Left lung (tissue), 10 donors: Measurements from ENCODE around the gene FKBP1A. TPM values are rescaled to one million over a fixed set of nuclear protein-coding genes. Genes with fewer than 3 reads are reported as not detected.

Source experiments
- ATAC-seq: fragments of 200-7000 bp; cut with Tn5 transposase; one replicate; pipeline ENCODE4 v1.9.1; 2020; ENCODE audit warnings: moderate library complexity
- DNase-seq, 4 donors: peaks; one replicate each; pipeline ENCODE4 v3.0.0-alpha.2; 2013 to 2020
- H3K27ac ChIP-seq, 2 donors: fragments of 200-600 bp; sonication (generic) in 1 of 2; one replicate each; pipeline versions ENCODE4 v1.5.0 to v1.8.0; 2020 to 2021
- H3K27me3 ChIP-seq, 2 donors: fragments of 200-600 bp; sonication (generic) in 1 of 2; one replicate each; pipeline versions ENCODE4 v1.5.0 to v1.8.0; 2020 to 2021
- H3K36me3 ChIP-seq, 2 donors: fragments of 200-600 bp; sonication (generic) in 1 of 2; one replicate each; pipeline versions ENCODE4 v1.5.0 to v1.8.0; 2020 to 2021
- H3K4me1 ChIP-seq, 2 donors: fragments of 200-600 bp; one replicate each; pipeline ENCODE4 v1.8.0; 2021
- H3K4me3 ChIP-seq, 2 donors: fragments of 200-600 bp; sonication (generic) in 1 of 2; one replicate each; pipeline versions ENCODE4 v1.5.0 to v1.8.0; 2020 to 2021; ENCODE audit warnings: mild to moderate bottlenecking in 1 of 2
- H3K9me3 ChIP-seq, 2 donors: fragments of 200-600 bp; sonication (generic) in 1 of 2; one replicate each; pipeline versions ENCODE4 v1.5.0 to v1.8.0; 2020 to 2021
- intact Hi-C, 2 donors: fragments of 100-400 bp; cut with DNase I; formaldehyde crosslinking; loops; one replicate each; pipeline versions ENCODE4 v1.11.2 to v1.14.2; 2022
- polyA plus RNA-seq, 6 donors: library from polyadenylated mRNA; unstranded; fragments of 120-200 nt; gene quantifications; one replicate each; pipeline ENCODE4 v1.2.1, GENCODE V29; 2013; ENCODE audit not compliant: insufficient read length in 6 of 6
- total RNA-seq, 2 donors: library from RNA; stranded (reverse); fragmentation: NEBNext Ultra II Directional; extraction: Animal tissue kit (Norgen Biotek cat#: 25700); gene quantifications; one replicate each; pipeline ENCODE4 v1.2.1, GENCODE V29; 2021
- TF ChIP-seq, protein P1 (sequence below), 2 donors: fragments of 200-600 bp; sonication (generic) in 1 of 2; IDR thresholded peaks; one replicate each; pipeline versions ENCODE4 v1.5.0 to v1.8.0; 2021; ENCODE audit warnings: antibody characterized with exemption in 2 of 2
- donor health status: DM: no; HTN: yes; CAD: no.
- donor health status: DM: no; HTN: no; CAD: no.

FKBP1A gene
- total and polyA plus RNA-seq, 8 donors: 278 to 507 (median 439) TPM

- H3K27me3 ChIP-seq: no peaks in the 10 kb centered on the region
- intact Hi-C loops: no loop called here
- no peak overlapping the region for H3K4me3 ChIP-seq
- H3K4me1 ChIP-seq: no peaks in the 10 kb centered on the region
- no peaks in the 10 kb centered on the region for H3K36me3 ChIP-seq
- H3K9me3 ChIP-seq: peaks cover 0 to 13% of the 10 kb centered on the region in 2 donors
- DNase-seq (no peak), ATAC-seq (no peak)
- TF ChIP-seq, protein P1, sequence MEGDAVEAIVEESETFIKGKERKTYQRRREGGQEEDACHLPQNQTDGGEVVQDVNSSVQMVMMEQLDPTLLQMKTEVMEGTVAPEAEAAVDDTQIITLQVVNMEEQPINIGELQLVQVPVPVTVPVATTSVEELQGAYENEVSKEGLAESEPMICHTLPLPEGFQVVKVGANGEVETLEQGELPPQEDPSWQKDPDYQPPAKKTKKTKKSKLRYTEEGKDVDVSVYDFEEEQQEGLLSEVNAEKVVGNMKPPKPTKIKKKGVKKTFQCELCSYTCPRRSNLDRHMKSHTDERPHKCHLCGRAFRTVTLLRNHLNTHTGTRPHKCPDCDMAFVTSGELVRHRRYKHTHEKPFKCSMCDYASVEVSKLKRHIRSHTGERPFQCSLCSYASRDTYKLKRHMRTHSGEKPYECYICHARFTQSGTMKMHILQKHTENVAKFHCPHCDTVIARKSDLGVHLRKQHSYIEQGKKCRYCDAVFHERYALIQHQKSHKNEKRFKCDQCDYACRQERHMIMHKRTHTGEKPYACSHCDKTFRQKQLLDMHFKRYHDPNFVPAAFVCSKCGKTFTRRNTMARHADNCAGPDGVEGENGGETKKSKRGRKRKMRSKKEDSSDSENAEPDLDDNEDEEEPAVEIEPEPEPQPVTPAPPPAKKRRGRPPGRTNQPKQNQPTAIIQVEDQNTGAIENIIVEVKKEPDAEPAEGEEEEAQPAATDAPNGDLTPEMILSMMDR (IDR thresholded peaks at IDR 0.05): no peak
- no peak overlapping the region for H3K27ac ChIP-seq
Measured at GRCh38 chr20:1420066-1420465, 27.2 kb upstream of the FKBP1A start.

- Histone ChIP-seq H3K27ac (no peak overlapping the region), H3K4me1 (no peaks in the 10 kb centered on the region), H3K9me3 (peaks cover 0 to 13% of the 10 kb centered on the region in 2 donors), H3K4me3 (no peak overlapping the region), H3K27me3 (no peaks in the 10 kb centered on the region), H3K36me3 (no peaks in the 10 kb centered on the region)
- TF ChIP-seq, protein P1 (IDR thresholded peaks at IDR 0.05): no peak
- DNase-seq (no peak), ATAC-seq (no peak)
- intact Hi-C loops: no loop called here
Measured at GRCh38 chr20:1418350-1418749, 25.5 kb upstream of the FKBP1A start.

DNA sequence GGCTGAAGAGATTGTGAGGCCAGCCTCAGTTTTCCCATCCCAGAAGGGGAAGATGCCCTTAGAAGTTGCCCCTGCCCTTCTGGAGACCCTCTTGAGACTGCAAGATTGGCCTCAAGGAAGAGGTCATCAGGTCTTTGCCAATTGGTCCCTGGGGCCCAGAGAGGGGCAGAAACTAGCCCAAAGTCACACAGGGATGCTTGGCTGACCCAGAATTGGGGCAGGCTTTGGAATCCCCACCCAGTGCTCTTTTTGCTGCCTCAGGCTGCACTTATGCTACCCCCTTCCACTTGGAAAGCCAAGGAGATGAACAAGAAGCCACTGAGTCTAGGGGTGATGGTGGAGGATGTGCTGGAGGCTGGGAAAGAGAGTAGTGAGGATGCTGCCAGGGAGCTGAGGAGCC lies 24.9 kb upstream of the FKBP1A start:
- H3K36me3 ChIP-seq: no peaks in the 10 kb centered on the region
- H3K27ac ChIP-seq: no peak overlapping the region
- peaks cover 0 to 13% of the 10 kb centered on the region in 2 donors for H3K9me3 ChIP-seq
- ATAC-seq (no peak), DNase-seq (no peak)
- no peaks in the 10 kb centered on the region for H3K4me1 ChIP-seq
- H3K4me3 ChIP-seq: no peak overlapping the region
- TF ChIP-seq, protein P1 (IDR thresholded peaks at IDR 0.05): no peak
- H3K27me3 ChIP-seq: no peaks in the 10 kb centered on the region
- intact Hi-C loops: no loop called here

- Histone ChIP-seq H3K9me3 (peaks cover 0 to 13% of the 10 kb centered on the region in 2 donors), H3K4me1 (no peaks in the 10 kb centered on the region), H3K27me3 (no peaks in the 10 kb centered on the region), H3K36me3 (no peaks in the 10 kb centered on the region), H3K4me3 (no peak overlapping the region), H3K27ac (no peak overlapping the region)
- DNase-seq (no peak), ATAC-seq (no peak)
- intact Hi-C loops: no loop called here
- TF ChIP-seq, protein P1 (IDR thresholded peaks at IDR 0.05): no peak
Measured at GRCh38 chr20:1417273-1417672, 24.4 kb upstream of the FKBP1A start.

DNA sequence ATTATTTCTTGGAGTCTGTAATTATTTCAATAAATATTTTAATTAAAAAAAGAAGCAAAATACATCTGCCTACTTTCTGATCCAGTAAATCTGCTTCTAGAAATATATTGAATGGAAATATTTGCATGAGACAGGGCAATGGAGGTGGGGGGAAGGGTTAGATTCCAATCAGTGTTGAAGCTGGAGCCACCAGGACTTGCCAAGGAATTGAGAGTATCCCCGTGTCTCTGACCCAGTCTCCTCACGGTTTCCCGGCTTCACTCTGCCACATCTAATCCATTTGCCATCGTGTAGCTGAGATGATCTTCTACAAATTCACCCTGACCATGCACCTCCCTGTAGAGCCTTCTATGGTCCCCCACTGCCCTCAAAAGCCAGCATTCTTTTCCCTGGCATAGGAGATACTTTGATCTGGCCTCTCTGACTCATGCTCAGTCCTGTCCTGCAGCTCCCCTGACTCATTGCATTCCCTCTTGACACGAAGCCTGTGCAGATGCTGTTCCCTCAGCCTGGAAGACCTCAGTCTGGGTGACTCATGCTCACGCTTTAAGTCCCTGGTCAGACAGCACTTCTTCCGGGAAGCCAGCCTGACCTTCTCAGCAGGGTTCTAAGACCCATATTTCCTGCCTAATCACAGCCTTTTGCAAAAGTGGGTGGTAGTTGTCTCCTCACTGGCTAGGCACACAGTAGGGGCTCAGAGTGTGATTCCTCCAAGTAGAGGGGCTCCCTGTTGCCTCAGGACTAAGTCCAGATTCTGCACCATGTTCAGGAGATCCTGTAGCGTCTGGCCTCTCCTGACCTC lies 23.0 kb upstream of the FKBP1A start:
- ATAC-seq (peak; percentile 70), DNase-seq (peak in 1 of 4 donors; percentile 57)
- intact Hi-C loops: no loop called here

More for the DNA sequence above, 23.0 kb upstream of the FKBP1A start:
- Histone ChIP-seq H3K4me1 (no peaks in the 10 kb centered on the region), H3K9me3 (peaks cover 0 to 8% of the 10 kb centered on the region in 2 donors), H3K4me3 (no peak overlapping the region), H3K27ac (peak overlapping the region in 1 of 2 donors; percentile 13), H3K27me3 (no peaks in the 10 kb centered on the region), H3K36me3 (no peaks in the 10 kb centered on the region)
- TF ChIP-seq, protein P1 (IDR thresholded peaks at IDR 0.05): no peak
